ENCODE measurements around the gene ARL15.

The ARL15 gene

GRCh38 chr5:54162184-54162583 lies 148.2 kb downstream of the ARL15 start:
- DNase-seq (ENCODE audit: low read depth in 4 of 4, low spot score in 1 of 4): no peak

- DNase-seq (ENCODE audit: low read depth in 4 of 4, low spot score in 1 of 4): no peak
Observed at GRCh38 chr5:54160329-54160728, 150.0 kb downstream of the ARL15 start.

- DNase-seq (ENCODE audit: low read depth in 4 of 4, low spot score in 1 of 4): no peak
Observed at GRCh38 chr5:54159893-54160195, 150.5 kb downstream of the ARL15 start.

- no peak for DNase-seq (ENCODE audit: low read depth in 4 of 4, low spot score in 1 of 4)
Observed at GRCh38 chr5:54159153-54159892, 151.1 kb downstream of the ARL15 start.

- DNase-seq (ENCODE audit: low read depth in 4 of 4, low spot score in 1 of 4): no peak
Observed at GRCh38 chr5:54156577-54156976, 153.8 kb downstream of the ARL15 start.

- no peak for DNase-seq (ENCODE audit: low read depth in 4 of 4, low spot score in 1 of 4)
Observed at GRCh38 chr5:54150841-54151240, 159.5 kb downstream of the ARL15 start.

- DNase-seq (ENCODE audit: low read depth in 4 of 4, low spot score in 1 of 4): no peak
Observed at GRCh38 chr5:54148858-54149257, 161.5 kb downstream of the ARL15 start.

GRCh38 chr5:54148067-54148845 lies 162.1 kb downstream of the ARL15 start:
- no peak for DNase-seq (ENCODE audit: low read depth in 4 of 4, low spot score in 1 of 4)

GRCh38 chr5:54146916-54147315 lies 163.5 kb downstream of the ARL15 start:
- DNase-seq (ENCODE audit: low read depth in 4 of 4, low spot score in 1 of 4): no peak

- DNase-seq (ENCODE audit: low read depth in 4 of 4, low spot score in 1 of 4): no peak
Observed at GRCh38 chr5:54146390-54146789, 164.0 kb downstream of the ARL15 start.

- DNase-seq (ENCODE audit: low read depth in 4 of 4, low spot score in 1 of 4): no peak
Observed at GRCh38 chr5:54140247-54140840, 170.0 kb downstream of the ARL15 start.

GRCh38 chr5:54136516-54137440 lies 173.6 kb downstream of the ARL15 start:
- no peak for DNase-seq (ENCODE audit: low read depth in 4 of 4, low spot score in 1 of 4)

GRCh38 chr5:54135042-54135441 lies 175.3 kb downstream of the ARL15 start:
- DNase-seq (ENCODE audit: low read depth in 4 of 4, low spot score in 1 of 4): no peak

- DNase-seq (ENCODE audit: low read depth in 4 of 4, low spot score in 1 of 4): no peak
Observed at GRCh38 chr5:54133917-54134316, 176.5 kb downstream of the ARL15 start.

- DNase-seq (ENCODE audit: low read depth in 4 of 4, low spot score in 1 of 4): no peak
Observed at GRCh38 chr5:54120473-54120872, 189.9 kb downstream of the ARL15 start.

- no peak for DNase-seq (ENCODE audit: low read depth in 4 of 4, low spot score in 1 of 4)
Observed at GRCh38 chr5:54117957-54118356, 192.4 kb downstream of the ARL15 start.

GRCh38 chr5:54115735-54116403 lies 194.5 kb downstream of the ARL15 start:
- DNase-seq (ENCODE audit: low read depth in 4 of 4, low spot score in 1 of 4): no peak

- no peak for DNase-seq (ENCODE audit: low read depth in 4 of 4, low spot score in 1 of 4)
Observed at GRCh38 chr5:54113060-54113459, 197.3 kb downstream of the ARL15 start.

- DNase-seq (ENCODE audit: low read depth in 4 of 4, low spot score in 1 of 4): no peak
Observed at GRCh38 chr5:54109626-54110330, 200.6 kb downstream of the ARL15 start.

GRCh38 chr5:54108136-54108535 lies 202.2 kb downstream of the ARL15 start:
- DNase-seq (ENCODE audit: low read depth in 4 of 4, low spot score in 1 of 4): no peak

All from stimulated activated CD4-positive, alpha-beta T cell treated with anti-CD3 and anti-CD28 coated beads, Interleukin-1b, Interleukin-23, amount 100 ng/mL, for 24 hours (primary cell).